K562 (cell line): ENCODE measurements around the gene PPEF2. TPM values are rescaled to one million over a fixed set of nuclear protein-coding genes. Genes with fewer than 3 reads are reported as not detected.
A peak's percentile ranks its signal among the peaks of the same experiment; 100 is the strongest.

Source experiments
- ARNT ChIP-seq, 2 experiments: fragments of 450-650 bp; IDR thresholded peaks; 2 replicates each; pipeline ENCODE4 v1.6.1; 2016; ENCODE audit warnings: mild to moderate bottlenecking in 1 of 2
- ATF1 ChIP-seq, 2 experiments: fragments of 450-650 bp in 1 of 2; IDR thresholded peaks; 2 replicates each; pipeline ENCODE4 v1.6.1; 2016; ENCODE audit warnings: missing compliant biosample characterization in 1 of 2, missing genetic modification characterization in 1 of 2
- BACH1 ChIP-seq: fragments of 200-800 bp; sonication (Bioruptor generic); IDR thresholded peaks from 2 replicates; pipeline ENCODE4 v1.6.1; 2016; ENCODE audit warnings: missing genetic modification characterization, missing compliant biosample characterization
- BRD4 ChIP-seq: fragments of 200-600 bp; sonication (generic); IDR thresholded peaks from 2 replicates; pipeline ENCODE4 v1.6.1; 2017; ENCODE audit warnings: inconsistent platforms
- CBFA2T2 ChIP-seq: fragments of 450-650 bp; conservative IDR thresholded peaks from 2 replicates; pipeline ENCODE4 v1.6.1; 2017; ENCODE audit warnings: mild to moderate bottlenecking
- FOS ChIP-seq: IDR thresholded peaks from 3 replicates; pipeline ENCODE4 v1.6.1; 2011; ENCODE audit not compliant: insufficient read length; ENCODE audit errors: extremely low read depth
- MCM2 ChIP-seq: fragments of 450-650 bp; IDR thresholded peaks from 2 replicates; pipeline ENCODE4 v1.6.1; 2017; ENCODE audit warnings: low read depth, mild to moderate bottlenecking
- MCM7 ChIP-seq, 2 experiments: fragments of 450-650 bp; IDR thresholded peaks; 2 replicates each; pipeline ENCODE4 v1.6.1; 2016 to 2018
- MECOM ChIP-seq: fragments of 250-450 bp; sonication (Bioruptor Pico); IDR thresholded peaks from 2 replicates; pipeline ENCODE4 v1.8.0; 2022; ENCODE audit warnings: inconsistent platforms
- MEF2D ChIP-seq: conservative IDR thresholded peaks from 2 replicates; pipeline ENCODE4 v1.6.1; 2016; ENCODE audit warnings: low read depth, missing genetic modification characterization, missing compliant biosample characterization
- MIER1 ChIP-seq: fragments of 450-650 bp; IDR thresholded peaks from 2 replicates; pipeline ENCODE4 v1.6.1; 2016; ENCODE audit warnings: antibody characterized with exemption, mild to moderate bottlenecking, low read depth
- POLR2B ChIP-seq: fragments of 450-650 bp; IDR thresholded peaks from 2 replicates; pipeline ENCODE4 v1.6.1; 2018; ENCODE audit warnings: low read depth; ENCODE audit not compliant: partially characterized antibody
- PPARD ChIP-seq: fragments of 250-450 bp; sonication (Bioruptor Pico); IDR thresholded peaks from 2 replicates; pipeline ENCODE4 v1.8.0; 2022; ENCODE audit warnings: inconsistent platforms, mild to moderate bottlenecking, moderate library complexity
- RBM22 ChIP-seq: fragments of 200-400 bp; formaldehyde crosslinking; IDR thresholded peaks from 2 replicates; pipeline ENCODE4 v1.6.1; 2018; ENCODE audit warnings: low read length, low read depth; ENCODE audit not compliant: poor library complexity, severe bottlenecking
- RFX7 ChIP-seq: fragments of 250-450 bp; sonication (Bioruptor Pico); IDR thresholded peaks from 2 replicates; pipeline ENCODE4 v1.5.1; 2021; ENCODE audit warnings: mild to moderate bottlenecking
- SIRT6 ChIP-seq: IDR thresholded peaks from one replicate; pipeline ENCODE4 v1.6.1; 2012; ENCODE audit warnings: low read depth, mild to moderate bottlenecking, control low read depth, inconsistent platforms, low read length, moderate library complexity
- SNIP1 ChIP-seq: fragments of 450-650 bp; IDR thresholded peaks from 2 replicates; pipeline ENCODE4 v1.7.1; 2017; ENCODE audit warnings: low read depth, mild to moderate bottlenecking
- SRSF1 ChIP-seq: fragments of 200-400 bp; formaldehyde crosslinking; IDR thresholded peaks from 2 replicates; pipeline ENCODE4 v1.6.1; 2017; ENCODE audit warnings: mild to moderate bottlenecking, low read depth, low read length, moderate library complexity
- TBP ChIP-seq: optimal IDR thresholded peaks from 2 replicates; pipeline ENCODE3; 2011; ENCODE audit warnings: low read depth, low read length, improper control_type of control experiment
- ZFPM2 ChIP-seq: fragments of 250-450 bp; sonication (Bioruptor Pico); IDR thresholded peaks from 2 replicates; pipeline ENCODE4 v1.5.1; 2022; ENCODE audit warnings: mild to moderate bottlenecking
- ZNF140 ChIP-seq: fragments of 250-450 bp; sonication (Bioruptor Pico); IDR thresholded peaks from 2 replicates; pipeline ENCODE4 v1.8.0; 2021; ENCODE audit warnings: moderate library complexity, mild to moderate bottlenecking, inconsistent platforms
- ZNF445 ChIP-seq: fragments of 250-450 bp; sonication (Bioruptor Pico); IDR thresholded peaks from 2 replicates; pipeline ENCODE4 v1.4.0; 2020; ENCODE audit warnings: low read depth, mild to moderate bottlenecking, moderate library complexity
- ZNF511 ChIP-seq: sonication (generic); formaldehyde crosslinking; IDR thresholded peaks from 2 replicates; pipeline ENCODE4 v1.8.0; 2022; ENCODE audit warnings: mild to moderate bottlenecking, missing genetic modification reagents
- ZNF707 ChIP-seq: fragments of 250-450 bp; sonication (Bioruptor Pico); conservative IDR thresholded peaks from 2 replicates; pipeline ENCODE4 v1.8.0; 2022; ENCODE audit warnings: inconsistent platforms, mild to moderate bottlenecking, moderate library complexity
- ZNF830 ChIP-seq: fragments of 250-450 bp; sonication (Bioruptor Pico); IDR thresholded peaks from 2 replicates; pipeline ENCODE4 v1.5.0; 2021; ENCODE audit warnings: mild to moderate bottlenecking
- polyA plus RNA-seq, 8 experiments: library from polyadenylated mRNA; depleted of rRNA in 4 of 8; stranded (reverse) in 5 of 8; unstranded in 3 of 8; fragments of >200 nt; fragmentation: Nextera tagmentation in 2 of 8; fragmentation: Illumina TruSeq in 1 of 8; extraction: Ambion mirVana in 2 of 8; extraction: Trizol in 1 of 8; gene quantifications; 2 replicates each; pipeline versions ENCODE4 v1.2.1 to v1.2.3, GENCODE V29; 2011 to 2014; ENCODE audit warnings: inconsistent platforms in 1 of 8, missing spikeins in 1 of 8
- total RNA-seq, 7 experiments: library from RNA; depleted of rRNA in 6 of 7; stranded (reverse); fragments of >200 nt in 6 of 7; fragmentation: Illumina TruSeq in 2 of 7; extraction: Trizol in 2 of 7; gene quantifications; 2 replicates each; pipeline versions ENCODE4 v1.2.1 to v1.2.3, GENCODE V29; 2011 to 2021; ENCODE audit warnings: low replicate concordance in 1 of 7
- TF ChIP-seq, protein P1 (sequence below): sonication (generic); formaldehyde crosslinking; IDR thresholded peaks from 2 replicates; pipeline ENCODE4 v1.4.0; 2020; ENCODE audit warnings: mild to moderate bottlenecking, missing genetic modification reagents
- TF ChIP-seq, protein P2 (sequence below): fragments of 450-650 bp; IDR thresholded peaks from 2 replicates; pipeline ENCODE4 v1.6.1; 2016
- TF ChIP-seq, protein P3 (sequence below): fragments of 250-450 bp; sonication (Bioruptor Pico); IDR thresholded peaks from 2 replicates; pipeline ENCODE4 v1.6.1; 2021; ENCODE audit warnings: mild to moderate bottlenecking

PPEF2 gene
- total and polyA plus RNA-seq, 9 of the 15 experiments (the other 6 are each of a cell fraction or from before 2014, with no cell fraction given), result not detected

DNA sequence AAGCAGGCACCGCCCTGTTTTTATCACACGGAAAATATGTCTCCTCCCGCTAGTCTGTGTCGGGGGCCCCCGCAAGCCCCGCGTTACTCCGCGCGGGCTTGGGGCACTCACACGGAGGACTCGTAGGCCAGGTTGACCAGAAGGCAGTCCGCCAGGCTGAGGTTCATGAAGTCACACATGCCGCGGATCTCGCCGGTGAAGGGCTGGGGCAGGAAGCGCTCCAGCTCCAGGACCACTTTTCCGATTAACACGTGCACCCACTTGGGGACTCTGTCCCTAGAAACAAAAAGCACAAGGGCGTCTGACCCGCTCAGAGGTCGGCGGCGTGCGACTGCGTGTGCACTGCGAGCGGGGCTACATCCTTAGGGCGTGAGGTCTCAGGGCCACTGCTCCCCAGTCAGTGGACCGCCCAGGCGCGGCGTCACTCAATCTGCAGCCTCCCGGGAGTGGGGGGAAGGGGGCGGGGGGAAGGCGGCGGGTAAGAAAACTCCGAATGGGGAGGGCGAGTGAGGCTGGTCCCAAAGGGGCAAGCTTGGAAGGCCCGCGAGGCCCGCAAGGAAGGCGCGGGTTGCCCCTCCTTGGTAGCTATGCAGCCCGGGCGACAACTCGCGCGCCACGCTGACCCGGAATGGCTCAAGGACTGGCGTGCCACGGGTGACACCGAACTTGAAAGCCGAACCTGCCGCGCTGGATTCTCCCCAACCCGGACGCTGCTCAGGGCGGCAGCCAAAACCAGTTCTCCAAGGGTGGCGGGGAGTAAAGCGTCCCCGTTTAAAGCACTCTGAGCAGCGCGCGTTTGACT lies 37.8 kb upstream of the PPEF2 start (continued):
- TF ChIP-seq BRD4 (no peak), ARNT (IDR thresholded peaks at IDR 0.05) (no peak), SIRT6 (no peak), TBP (peak; percentile 19), ZNF707 (CRISPR knock-in tag) (no peak), MECOM (no peak), RBM22 (no peak), BACH1 (no peak), ZFPM2 (CRISPR knock-in tag) (no peak), ATF1 (CRISPR knock-in tag; IDR thresholded peaks at IDR 0.05) (no peak), ATF1 (tag; IDR thresholded peaks at IDR 0.05) (peak; percentile 50), PPARD (CRISPR knock-in tag) (no peak), FOS (no peak), POLR2B (peak; percentile 33), ZNF140 (CRISPR knock-in tag) (no peak), RFX7 (CRISPR knock-in tag) (no peak), MCM7 (IDR thresholded peaks at IDR 0.05) (no peak), MIER1 (no peak), SNIP1 (no peak), CBFA2T2 (no peak), MEF2D (no peak), ZNF511 (CRISPR knock-in tag) (peak; percentile 13; the same call in 1 of the 2 replicates), ZNF830 (CRISPR knock-in tag) (no peak), SRSF1 (no peak), ZNF445 (no peak), MCM2 (no peak)
- TF ChIP-seq, protein P1, sequence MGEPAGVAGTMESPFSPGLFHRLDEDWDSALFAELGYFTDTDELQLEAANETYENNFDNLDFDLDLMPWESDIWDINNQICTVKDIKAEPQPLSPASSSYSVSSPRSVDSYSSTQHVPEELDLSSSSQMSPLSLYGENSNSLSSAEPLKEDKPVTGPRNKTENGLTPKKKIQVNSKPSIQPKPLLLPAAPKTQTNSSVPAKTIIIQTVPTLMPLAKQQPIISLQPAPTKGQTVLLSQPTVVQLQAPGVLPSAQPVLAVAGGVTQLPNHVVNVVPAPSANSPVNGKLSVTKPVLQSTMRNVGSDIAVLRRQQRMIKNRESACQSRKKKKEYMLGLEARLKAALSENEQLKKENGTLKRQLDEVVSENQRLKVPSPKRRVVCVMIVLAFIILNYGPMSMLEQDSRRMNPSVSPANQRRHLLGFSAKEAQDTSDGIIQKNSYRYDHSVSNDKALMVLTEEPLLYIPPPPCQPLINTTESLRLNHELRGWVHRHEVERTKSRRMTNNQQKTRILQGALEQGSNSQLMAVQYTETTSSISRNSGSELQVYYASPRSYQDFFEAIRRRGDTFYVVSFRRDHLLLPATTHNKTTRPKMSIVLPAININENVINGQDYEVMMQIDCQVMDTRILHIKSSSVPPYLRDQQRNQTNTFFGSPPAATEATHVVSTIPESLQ (CRISPR knock-in tag), result no peak
- TF ChIP-seq, protein P2, sequence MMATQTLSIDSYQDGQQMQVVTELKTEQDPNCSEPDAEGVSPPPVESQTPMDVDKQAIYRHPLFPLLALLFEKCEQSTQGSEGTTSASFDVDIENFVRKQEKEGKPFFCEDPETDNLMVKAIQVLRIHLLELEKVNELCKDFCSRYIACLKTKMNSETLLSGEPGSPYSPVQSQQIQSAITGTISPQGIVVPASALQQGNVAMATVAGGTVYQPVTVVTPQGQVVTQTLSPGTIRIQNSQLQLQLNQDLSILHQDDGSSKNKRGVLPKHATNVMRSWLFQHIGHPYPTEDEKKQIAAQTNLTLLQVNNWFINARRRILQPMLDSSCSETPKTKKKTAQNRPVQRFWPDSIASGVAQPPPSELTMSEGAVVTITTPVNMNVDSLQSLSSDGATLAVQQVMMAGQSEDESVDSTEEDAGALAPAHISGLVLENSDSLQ, result peak; percentile 82
- TF ChIP-seq, protein P3, sequence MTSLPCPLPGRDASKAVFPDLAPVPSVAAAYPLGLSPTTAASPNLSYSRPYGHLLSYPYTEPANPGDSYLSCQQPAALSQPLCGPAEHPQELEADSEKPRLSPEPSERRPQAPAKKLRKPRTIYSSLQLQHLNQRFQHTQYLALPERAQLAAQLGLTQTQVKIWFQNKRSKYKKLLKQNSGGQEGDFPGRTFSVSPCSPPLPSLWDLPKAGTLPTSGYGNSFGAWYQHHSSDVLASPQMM, result no peak
